HG02885 (cell line): ENCODE data around the gene LRCH1.

ENCODE experiments used
- ATAC-seq: cut with Tn5 transposase; IDR thresholded peaks from one replicate; pipeline ENCODE4 v1.9.1; 2021; ENCODE audit warnings: mild to moderate bottlenecking; ENCODE audit not compliant: unreplicated experiment, poor library complexity

The LRCH1 gene

DNA sequence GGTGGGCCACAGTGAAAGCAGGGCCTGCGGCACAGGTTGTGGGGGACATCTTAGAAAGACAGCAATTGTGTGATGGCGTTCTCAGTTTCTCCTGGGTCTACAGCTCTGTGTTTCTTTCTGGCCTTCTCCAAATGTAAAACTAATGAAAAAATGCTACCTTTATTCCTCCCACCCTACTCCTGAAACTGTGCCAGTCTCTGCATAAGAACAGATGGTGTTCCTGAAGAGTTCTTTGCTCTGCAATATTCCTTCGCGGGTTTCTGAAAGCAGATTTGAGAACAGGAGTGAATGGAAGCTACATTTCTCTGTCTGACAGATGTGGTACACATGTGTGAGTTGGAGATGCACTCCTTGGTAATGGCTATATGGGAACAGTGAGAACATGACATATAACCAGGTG is 18.0 kb upstream of the LRCH1 start:
- no peak for ATAC-seq

DNA sequence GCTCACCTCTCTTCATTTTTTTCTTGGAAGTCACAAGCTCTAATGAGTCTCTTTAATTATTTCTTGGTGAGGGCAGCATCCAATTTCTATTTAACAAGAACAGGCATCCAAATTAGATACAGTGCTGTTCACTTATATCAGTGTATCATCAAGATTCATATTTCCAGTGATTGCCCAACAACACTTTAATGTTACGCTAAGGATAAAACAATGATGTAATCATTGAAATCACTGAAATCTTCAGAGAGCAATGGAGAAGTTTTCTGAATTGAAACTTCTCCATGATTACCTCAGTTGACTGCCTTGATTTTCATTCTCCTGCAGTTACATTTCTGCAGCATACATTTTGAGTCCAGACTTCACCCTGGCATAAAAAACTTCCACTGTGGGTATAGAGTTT is 17.1 kb upstream of the LRCH1 start:
- no peak for ATAC-seq

DNA sequence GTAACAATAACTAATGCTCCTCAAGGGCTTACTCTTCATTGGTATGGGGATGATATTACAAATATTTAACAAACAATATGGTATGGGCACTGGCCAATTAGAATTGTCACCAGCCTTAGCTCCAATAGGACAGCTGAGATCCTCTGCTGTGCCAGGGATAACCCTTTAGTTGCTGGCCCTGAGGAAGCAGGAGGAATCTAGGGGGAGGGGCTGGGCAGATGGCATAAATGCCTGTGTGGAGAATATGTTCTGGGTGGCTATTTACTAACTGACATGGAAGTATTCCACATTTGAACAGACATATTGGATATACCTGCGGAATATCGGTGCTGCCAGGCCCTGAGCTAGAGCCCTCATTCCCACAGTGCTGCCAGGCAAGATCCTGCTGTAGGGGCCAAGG is 16.6 kb upstream of the LRCH1 start:
- no peak for ATAC-seq

DNA sequence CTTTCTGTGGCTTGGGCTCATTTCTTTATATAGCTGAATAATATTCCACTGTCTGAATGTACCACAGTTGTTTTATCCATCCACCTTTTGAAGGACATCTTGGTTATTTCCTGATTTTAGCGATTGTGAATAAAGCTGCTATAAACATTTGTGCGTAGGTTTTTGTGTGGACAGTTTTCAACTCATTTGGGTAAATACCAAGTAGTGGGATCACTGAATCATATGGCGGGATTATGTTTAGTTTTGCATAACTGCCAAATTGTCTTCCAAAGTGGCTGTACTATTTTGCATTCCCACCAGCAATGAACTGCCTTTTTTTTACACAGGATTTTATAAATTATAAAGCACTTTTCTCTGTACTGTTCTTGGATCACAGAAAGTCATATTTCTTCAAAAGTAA is 13.7 kb upstream of the LRCH1 start:
- no peak for ATAC-seq

DNA sequence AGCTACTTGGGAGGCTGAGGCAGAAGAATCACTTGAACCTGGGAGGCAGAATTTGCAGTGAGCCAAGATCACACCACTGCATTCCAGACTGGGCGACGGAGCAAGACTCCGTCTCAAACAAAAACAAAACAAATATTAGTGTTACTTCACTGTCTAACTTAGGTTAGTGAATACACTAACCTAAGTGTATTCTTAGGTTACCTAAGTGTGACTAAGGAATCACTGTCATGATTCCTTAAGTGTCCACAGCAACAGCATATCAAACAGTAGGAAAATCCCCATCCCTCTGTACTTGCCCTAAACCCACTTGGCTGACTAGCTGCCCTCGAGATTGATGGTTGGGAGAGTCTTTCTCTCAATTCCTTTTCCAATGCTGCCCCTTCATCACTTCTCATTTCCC is 11.8 kb upstream of the LRCH1 start:
- no peak for ATAC-seq

DNA sequence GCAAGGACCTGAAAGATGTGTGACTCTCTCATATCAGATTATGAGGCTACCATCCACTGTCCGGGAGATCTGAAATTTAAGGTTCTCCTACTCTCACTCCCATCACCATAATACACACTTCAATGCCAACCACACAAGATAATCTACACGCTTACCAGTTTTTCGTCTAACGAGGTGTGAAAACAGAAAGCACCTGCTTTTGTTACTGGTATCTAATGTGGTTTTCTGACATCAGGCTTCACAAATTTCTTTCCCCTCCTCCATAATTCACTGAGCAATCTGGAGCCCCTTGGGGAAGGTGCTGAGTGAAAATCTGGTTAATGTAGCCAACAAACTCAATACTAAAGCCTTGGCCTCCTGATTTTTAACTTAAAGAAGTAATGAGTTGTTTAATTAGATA is 10.1 kb upstream of the LRCH1 start:
- no peak for ATAC-seq

DNA sequence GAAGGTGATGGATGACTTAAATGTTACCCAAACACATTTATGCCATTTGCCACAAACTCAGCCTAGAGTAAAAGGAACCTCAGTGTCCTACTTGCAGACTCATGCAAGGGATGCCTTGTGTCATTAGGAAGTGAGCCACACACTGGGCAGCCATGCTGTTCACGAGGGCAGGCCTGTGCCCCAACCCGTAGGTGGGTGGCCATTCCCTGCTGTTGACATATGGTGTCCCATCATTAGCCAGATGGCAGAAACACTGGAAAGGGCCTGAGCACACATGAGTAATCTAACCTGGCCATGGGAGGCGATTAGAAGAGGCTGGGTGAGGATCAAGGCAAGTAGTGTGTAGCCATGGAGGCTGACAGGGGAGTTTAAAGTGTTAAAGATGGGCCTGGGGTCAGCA is 9.7 kb upstream of the LRCH1 start:
- ATAC-seq, result no peak

DNA sequence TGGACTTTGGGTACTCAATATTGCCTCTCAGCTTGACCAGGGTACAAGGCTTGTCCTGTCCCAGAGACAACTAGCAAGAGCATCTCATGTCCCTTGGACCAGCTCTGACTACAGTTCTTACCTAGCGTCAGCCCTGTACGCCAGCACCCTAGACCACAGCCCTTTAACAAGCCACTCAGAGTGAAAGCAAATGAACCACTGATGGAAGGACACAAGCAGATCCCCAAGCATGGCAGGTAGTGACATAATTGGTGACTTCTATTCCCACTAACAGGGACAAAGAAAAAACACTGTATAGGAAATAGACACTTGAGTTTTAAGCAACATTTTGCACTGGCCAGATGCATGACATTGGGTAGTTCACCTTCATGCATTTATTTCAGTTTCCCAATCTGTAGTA is 8.8 kb upstream of the LRCH1 start:
- peak; percentile 91 for ATAC-seq

DNA sequence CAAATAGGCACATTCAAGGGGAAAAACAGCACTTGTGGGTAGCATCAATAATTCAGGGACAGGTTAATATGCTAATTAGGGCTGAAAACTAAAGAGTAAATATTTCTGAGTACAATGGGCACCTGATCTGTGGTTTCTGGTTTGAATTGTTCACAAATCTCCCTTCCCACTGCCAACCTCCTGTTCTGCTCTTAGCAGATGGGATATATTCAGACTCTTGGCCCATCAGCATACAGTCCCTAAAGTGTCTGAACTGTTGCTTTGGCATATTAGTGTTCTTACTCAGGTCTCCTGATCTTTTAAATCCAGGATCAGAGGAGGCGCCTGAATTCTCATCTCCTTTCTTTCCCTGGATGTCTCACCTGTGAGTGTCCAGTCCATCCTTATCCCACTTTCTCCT is 8.2 kb upstream of the LRCH1 start:
- no peak for ATAC-seq

DNA sequence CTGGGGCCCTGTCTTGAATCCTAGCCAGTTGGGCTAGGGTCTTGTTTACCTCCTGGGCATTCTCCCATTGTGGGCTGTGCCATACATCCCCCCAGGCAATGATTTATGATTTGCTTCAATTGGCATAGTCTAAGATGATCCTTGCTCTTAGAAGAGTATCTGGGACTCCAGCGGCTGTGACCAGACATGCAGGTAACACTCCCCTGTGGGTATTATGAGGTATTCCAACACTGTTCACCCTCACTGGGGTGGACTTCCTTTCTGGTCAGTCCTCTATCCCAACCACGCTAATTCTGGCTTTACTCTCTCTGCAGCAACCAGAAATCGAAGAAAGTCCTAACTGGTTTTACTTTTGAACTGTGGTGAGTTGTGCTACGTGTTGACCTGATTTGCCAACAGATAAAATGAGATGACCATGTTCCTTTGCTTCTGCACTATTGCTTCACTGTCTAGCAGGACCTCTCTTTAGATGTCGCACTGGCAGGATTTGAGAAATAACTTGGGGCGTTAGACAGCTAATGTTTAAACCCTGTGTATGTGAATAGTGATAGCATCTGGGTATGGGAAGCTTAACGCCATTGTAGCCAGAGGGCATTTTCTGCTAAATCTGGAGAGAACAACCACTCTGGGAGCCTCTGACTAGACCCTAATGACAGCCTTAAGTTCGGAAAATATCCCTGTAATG is 6.7 kb upstream of the LRCH1 start:
- no peak for ATAC-seq

DNA sequence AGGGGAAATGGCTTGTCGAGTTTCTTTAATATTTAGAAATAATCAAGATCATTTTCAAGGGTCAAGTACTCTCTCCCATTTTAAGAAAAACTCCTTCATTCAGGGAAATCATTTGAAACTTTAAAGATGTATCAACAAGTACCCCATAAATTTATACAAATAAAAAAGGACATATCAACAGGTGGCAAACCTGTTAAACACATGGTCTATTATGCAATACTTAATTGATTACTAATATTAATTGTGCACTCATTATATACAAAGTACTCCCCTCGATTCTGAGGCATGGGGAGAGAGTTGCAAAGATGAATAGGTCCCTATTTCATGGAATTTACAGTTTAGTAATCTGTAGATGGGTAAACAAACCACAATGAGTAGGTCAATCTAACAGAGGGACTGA is 2.1 kb upstream of the LRCH1 start:
- ATAC-seq, result no peak

DNA sequence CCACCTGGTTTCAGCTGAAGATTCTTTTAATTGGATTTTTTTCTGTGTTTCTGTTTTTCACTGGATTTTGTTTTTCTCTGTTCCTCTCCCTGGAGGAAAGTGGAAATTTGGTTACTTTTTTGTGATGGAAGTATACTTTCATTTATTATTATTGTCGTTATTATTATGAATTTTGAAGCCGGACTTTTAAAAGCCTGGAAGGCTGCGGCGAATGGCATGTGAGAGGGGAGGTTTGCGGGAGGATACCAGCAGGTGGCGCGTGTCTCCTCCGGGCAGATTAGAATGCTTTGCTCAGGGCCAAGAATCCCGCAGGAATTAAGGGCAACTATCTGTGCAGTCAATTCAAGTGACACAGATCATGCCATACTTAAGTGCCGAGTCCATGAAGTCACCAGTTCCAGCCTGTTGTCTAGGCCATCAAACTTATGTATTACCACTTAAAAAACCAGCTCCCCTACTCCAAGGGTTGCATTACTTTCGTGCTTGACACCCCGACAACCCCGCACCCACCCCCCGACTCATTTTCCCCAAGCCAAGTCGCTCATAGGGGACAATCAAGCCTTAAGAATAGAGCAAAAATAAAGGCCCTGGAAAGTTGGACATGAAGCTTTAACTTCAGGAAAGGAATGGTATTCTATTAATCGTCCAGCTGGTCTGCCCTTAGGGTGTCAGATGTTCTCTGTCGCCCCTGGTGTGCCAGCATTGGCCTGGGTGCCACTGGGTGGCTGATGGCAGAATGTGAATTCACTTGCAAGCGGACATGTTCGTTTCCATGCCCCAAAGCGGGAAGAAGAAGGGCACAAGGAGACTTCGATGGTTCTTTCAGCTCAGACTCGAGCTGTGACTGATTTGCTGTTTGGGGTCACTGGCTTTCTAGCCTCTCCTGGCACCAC is 1.3 kb upstream of the LRCH1 start:
- ATAC-seq, result no peak

DNA sequence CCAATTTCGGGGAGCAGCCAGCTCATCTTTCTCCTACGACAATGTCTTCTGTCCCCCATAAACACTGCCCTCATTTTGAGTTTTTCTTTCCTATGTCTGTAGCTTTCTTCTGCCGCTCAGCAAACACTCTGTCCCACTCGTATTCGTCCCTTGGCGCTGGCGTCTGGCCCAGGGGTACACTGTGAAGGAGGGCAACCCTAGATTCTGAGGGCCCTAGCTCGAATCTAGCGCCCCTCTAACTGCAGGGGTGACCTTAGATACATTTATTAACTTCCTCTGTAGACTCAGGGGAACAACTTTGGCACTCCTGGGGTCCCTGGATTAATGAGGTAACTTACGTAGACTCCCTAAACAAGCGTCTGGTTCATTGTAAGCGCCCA is 677 bp upstream of the LRCH1 start:
- no peak for ATAC-seq

DNA sequence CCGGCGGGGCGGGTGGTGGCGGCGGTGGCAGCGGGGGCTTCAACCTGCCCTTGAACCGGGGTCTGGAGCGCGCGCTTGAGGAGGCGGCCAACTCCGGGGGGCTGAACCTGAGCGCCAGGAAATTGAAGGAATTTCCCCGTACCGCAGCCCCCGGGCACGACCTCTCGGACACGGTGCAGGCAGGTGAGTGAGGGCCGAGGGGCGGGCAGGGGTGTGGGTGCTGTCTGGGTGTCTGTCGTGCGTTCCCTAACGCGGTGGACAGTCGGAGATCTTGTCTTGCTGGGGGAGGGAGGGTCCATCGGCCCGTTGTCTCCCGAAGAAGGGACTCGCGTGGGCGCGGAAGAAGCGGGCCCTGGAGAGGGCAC is 533 bp downstream of the LRCH1 start:
- ATAC-seq, result peak; percentile 4

DNA sequence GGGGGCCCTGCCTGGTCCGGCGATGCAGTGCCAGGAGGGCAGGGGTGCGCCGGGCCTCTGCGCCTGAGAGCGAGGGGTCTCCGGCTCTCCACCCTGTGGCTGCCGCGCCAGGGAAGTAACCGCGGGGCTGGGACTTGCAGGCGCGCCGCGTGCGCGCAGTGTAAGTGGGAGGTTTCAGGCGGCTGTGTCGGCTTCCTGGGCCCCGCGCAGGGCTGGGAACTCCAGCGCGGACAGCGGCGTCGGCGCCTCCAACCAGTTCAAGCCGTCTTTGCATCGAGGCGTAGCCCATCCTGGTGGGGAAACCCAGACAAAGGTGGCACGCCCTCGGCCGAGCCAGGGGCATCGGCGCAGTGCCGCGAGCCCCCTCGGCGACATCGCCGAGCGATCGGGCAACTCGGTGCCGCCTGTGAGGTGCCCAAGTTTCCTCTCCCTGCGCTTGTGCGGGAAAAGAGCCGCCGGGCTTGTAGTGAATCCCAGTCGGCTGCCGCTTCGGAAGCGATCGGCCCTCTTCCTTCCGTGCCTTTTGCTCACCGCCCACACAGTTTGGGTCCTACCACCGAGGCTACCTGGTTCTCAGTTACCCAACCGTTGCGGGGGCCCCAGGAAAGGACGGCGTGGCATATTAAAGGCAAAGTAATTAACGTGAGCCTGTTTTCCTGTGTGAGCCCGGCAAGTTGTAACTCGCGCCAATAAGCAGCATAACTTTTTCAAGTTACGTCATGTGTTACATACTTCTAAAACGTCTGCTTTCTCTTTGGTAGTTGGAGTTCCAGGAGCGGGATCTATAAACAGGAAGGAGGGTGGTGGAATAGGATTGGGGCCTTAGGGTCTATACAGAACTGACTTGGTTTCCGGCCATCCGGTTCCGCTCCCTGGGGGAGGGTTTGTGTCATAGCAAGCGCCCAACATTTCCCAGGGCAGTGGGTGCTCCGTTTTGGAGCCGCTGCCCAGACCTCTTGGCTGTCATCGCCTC is 1.2 kb downstream of the LRCH1 start:
- peak; percentile 44 for ATAC-seq

DNA sequence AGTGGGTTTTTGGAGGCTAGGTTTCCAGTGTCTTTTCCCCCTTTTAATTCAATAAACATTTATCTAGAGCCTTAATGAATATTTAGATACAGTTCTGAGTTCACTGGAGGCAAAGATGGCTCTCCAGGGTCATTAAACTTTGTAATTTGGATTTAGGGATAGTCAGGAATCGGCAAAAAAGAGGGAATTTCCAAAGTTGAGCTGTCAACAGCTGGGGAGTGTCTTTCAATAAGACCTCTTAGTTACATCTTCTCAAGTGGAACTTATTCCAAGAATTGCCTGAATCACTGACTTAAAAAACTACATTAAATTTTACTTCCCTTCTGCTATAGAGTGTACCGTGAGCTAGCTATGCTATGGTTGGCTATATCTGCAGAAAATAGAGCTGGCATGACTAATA is 2.0 kb downstream of the LRCH1 start:
- ATAC-seq, result no peak

DNA sequence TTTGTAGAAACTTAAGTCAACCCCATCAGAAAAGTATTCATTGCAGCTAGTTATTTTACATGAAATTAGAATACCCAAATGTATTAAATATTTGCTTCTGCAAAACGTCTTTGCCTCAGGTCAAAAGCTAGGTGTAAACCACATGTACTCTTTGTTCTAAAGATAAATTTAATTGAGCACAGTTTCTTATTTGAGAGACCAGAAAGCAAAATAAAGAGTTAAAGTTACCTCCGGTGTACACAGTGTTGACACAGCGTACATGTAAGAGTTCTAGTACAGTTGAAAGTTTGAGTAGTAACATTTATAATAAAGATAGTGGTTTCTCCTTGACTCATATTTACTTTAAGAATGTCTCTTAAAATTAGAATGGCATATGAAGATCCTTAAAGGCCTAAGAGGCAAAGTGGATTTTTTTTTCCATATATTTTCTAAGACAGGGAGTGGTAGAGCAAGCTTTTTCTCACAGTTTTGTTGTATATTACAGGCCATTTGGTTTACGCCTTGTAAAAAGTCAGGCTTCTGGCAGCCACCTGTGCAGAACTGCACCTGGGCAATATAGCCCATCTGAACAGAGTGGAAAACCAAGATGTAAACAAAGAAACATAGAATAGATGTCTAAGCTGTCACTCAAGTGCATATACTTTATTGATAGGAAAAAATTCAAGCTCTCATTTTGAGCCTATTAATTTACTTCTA is 2.9 kb downstream of the LRCH1 start:
- ATAC-seq, result no peak

DNA sequence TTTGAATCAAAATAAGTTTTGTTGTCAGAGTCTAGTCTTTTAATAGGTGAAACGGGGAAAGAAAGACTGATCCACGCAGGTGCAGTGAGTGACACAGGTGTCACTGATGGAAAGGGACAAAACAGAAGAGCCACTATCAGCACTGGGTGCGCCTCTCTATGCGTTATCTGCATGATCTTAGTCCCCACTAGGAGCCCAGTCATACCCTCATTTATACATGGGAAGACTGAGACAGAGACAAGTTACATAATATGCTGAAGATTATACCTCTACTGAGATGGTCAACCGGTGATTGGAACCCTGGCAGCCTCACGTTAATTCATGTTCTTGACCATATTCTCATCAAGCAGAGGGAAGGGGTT is 3.4 kb downstream of the LRCH1 start:
- ATAC-seq, result no peak

DNA sequence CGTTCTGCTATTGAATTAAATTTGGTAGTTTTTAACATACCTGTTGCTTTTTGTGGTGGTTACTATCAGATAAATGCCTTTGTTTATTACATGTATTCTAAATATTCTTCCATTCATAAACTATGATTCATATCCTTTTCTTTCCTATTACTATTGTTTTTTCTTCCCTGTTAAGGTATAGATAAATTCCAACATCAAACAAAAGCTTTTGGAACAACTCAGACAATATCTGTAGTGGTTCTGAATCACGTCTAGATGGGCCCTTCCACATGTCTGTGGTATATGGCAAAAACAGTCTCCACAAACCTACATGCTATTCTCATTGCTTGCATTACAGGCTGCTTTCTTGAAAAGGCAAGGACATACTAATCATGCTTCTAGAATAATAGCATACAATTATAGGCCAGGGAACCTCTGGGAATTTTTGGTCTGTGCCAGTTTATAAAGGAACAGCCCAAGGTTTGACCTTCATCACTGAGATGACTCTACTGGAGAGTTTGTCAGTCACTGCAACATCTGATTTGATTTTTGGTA is 6.4 kb downstream of the LRCH1 start:
- ATAC-seq, result no peak

DNA sequence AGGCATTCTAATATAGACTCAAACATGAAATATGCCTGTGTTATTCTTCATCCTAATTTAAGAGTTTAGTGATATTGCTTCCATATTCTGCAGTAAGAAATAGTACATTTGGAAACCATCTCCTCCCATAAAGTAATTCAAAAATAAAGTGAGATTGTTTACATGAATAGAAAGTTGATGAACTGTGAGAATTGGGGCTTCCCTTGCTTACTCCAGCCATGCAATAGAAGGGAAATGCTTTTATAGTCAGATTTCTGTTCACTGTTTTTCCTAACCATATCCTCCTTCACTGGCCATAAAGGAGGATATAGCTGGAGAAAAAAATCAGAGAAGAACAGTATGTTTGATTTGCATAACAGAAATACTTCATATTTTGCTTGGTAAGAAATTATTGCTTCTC is 7.8 kb downstream of the LRCH1 start:
- ATAC-seq, result no peak
